Measurements from ENCODE around the gene GMIP. TPM values are rescaled to one million over a fixed set of nuclear protein-coding genes. Genes with fewer than 3 reads are reported as not detected.

Gene GMIP
- polyA plus RNA-seq, 1 of the 3 experiments (the other 2 are of a cell fraction) = 6.3 TPM

DNA sequence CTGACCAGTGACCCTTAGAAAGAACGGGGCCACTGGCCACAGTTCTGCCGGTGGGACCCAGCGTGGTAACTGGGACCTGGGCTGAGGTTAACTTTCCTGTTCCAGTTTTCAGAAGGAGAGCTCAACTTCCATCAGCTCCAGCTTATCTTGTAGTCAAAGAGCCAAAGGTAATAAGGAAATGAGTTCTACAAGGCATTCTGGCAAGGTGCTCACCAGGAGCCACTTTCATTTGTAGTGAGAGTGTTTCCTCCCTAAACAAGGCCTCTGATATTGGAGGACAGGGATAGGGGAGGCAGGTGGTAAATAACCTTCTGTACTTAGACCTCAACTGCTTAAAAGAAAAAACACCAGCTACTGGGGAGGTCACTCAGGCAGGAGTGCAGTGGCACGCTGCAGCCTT is 63.0 kb downstream of the GMIP start:
- H3K9ac ChIP-seq = no peak overlapping the region
- no peaks in the 10 kb centered on the region for H3K36me3 ChIP-seq (replicated peaks in 1 of 2; ENCODE audit: control insufficient read depth in 1 of 2, insufficient read depth in 2 of 2, low read length in 1 of 2)
- H3K4me1 ChIP-seq (ENCODE audit: control insufficient read depth in 1 of 2, insufficient read depth in 2 of 2, low read depth in 1 of 2, low read length in 1 of 2) = peaks cover 0 to 6% of the 10 kb centered on the region in 2 experiments; a peak in 1 of 4 replicates
- H3K9me3 ChIP-seq = no peaks in the 10 kb centered on the region
- H3K27me3 ChIP-seq (ENCODE audit: insufficient read depth) = no peaks in the 10 kb centered on the region
- TF ChIP-seq TEAD4 (IDR thresholded peaks at IDR 0.05; ENCODE audit: borderline replicate concordance, insufficient read depth) (no peak), MEF2A (IDR thresholded peaks at IDR 0.05; ENCODE audit: borderline replicate concordance, low read depth) (no peak), TCF12 (IDR thresholded peaks at IDR 0.05) (no peak), NRF1 (IDR thresholded peaks at IDR 0.05; ENCODE audit: low read depth, low read length) (no peak), CHD2 (IDR thresholded peaks at IDR 0.05; ENCODE audit: low read length, partially characterized antibody) (no peak), RCOR1 (IDR thresholded peaks at IDR 0.05; ENCODE audit: low read length) (no peak), SIN3A (IDR thresholded peaks at IDR 0.05; ENCODE audit: borderline replicate concordance, low read depth, low read length) (no peak), ELF1 (IDR thresholded peaks at IDR 0.05) (no peak), FOXM1 (IDR thresholded peaks at IDR 0.05; ENCODE audit: low read depth) (no peak)
- TF ChIP-seq, protein P1, sequence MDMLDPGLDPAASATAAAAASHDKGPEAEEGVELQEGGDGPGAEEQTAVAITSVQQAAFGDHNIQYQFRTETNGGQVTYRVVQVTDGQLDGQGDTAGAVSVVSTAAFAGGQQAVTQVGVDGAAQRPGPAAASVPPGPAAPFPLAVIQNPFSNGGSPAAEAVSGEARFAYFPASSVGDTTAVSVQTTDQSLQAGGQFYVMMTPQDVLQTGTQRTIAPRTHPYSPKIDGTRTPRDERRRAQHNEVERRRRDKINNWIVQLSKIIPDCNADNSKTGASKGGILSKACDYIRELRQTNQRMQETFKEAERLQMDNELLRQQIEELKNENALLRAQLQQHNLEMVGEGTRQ (IDR thresholded peaks at IDR 0.05; ENCODE audit: borderline replicate concordance, low read depth, low read length) = no peak
- TF ChIP-seq, protein P2, sequence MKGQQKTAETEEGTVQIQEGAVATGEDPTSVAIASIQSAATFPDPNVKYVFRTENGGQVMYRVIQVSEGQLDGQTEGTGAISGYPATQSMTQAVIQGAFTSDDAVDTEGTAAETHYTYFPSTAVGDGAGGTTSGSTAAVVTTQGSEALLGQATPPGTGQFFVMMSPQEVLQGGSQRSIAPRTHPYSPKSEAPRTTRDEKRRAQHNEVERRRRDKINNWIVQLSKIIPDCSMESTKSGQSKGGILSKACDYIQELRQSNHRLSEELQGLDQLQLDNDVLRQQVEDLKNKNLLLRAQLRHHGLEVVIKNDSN (IDR thresholded peaks at IDR 0.05; ENCODE audit: borderline replicate concordance, low read depth) = no peak
- H3K79me2 ChIP-seq (ENCODE audit: insufficient read depth) = no peaks in the 10 kb centered on the region
- H3K27ac ChIP-seq (ENCODE audit: low read depth in 2 of 2, low read length in 1 of 2) = no peak overlapping the region
- WGBS (ENCODE audit: low lambda C conversion rate) = 97% methylated on average over 4 of the region's 4 CpGs
- POLR2A ChIA-PET = no interaction called here
- DNase-seq = no peak
- H4K20me1 ChIP-seq (ENCODE audit: insufficient read depth) = no peaks in the 10 kb centered on the region
- H3K9me2 ChIP-seq = no peaks in the 10 kb centered on the region
- H3K4me2 ChIP-seq = no peak overlapping the region
- no peak overlapping the region for H2AFZ ChIP-seq (ENCODE audit: low read depth)
- CTCF ChIA-PET = interaction anchor here (1.2 to 1.6 kb wide), 3 partner anchors 20 to 64 kb away, joined by 3 to 4 read pairs (median 3); partner anchors contain the start of gene GMIP
- no peak overlapping the region for H3K4me3 ChIP-seq (ENCODE audit: low read depth in 2 of 2, low read length in 1 of 2)
- no peaks in the 10 kb centered on the region for H3F3A ChIP-seq (replicated peaks; ENCODE audit: insufficient read depth)

DNA sequence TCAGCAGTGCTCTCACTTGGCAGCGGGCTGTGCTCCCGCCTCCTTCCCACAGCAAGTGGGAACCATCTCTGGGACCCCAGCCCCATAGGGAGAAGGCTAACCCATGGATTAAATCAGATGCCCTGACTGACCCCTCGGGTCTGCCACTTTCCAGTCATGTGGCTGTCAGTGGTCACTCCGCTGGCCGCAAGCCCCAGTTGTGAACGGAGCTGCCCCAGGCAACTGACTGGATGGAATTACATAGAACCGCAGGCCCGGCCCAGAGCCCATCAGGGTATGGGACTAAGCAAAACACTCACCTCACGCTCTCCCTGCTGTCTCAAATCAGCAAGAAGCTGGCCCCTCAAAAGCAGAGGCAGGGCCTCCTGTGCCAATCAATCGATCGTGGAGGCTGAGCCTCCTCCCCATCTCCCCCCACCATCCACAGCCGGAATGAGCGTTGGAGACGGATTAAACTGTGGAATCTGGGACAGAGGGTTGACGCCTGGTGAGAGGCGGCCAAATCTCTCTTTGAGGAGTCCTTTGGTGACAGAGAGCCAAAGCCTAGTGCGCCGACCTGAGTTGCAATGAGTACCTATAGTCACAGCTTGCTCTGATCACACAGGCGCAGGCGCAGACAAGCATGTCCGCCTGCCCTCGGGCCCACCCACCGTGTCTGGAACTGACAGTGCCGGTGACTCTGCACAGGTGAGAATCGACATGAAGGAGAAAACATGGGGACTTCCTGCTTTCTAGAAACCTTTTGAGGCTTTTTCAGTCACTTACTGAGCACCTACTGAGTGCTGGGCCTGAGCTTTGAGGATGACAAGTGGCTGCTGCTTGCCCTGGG is 63.7 kb downstream of the GMIP start:
- Histone ChIP-seq H3K9ac (no peak overlapping the region), H3F3A (replicated peaks; ENCODE audit: insufficient read depth) (no peaks in the 10 kb centered on the region), H3K4me1 (ENCODE audit: control insufficient read depth in 1 of 2, insufficient read depth in 2 of 2, low read depth in 1 of 2, low read length in 1 of 2) (peaks cover 0 to 6% of the 10 kb centered on the region in 2 experiments; a peak in 1 of 4 replicates), H2AFZ (ENCODE audit: low read depth) (no peak overlapping the region), H3K9me2 (no peaks in the 10 kb centered on the region), H3K27me3 (ENCODE audit: insufficient read depth) (no peaks in the 10 kb centered on the region), H3K27ac (ENCODE audit: low read depth in 2 of 2, low read length in 1 of 2) (no peak overlapping the region), H3K9me3 (no peaks in the 10 kb centered on the region), H3K4me2 (no peak overlapping the region), H3K4me3 (ENCODE audit: low read depth in 2 of 2, low read length in 1 of 2) (no peak overlapping the region), H4K20me1 (ENCODE audit: insufficient read depth) (no peaks in the 10 kb centered on the region), H3K36me3 (replicated peaks in 1 of 2; ENCODE audit: control insufficient read depth in 1 of 2, insufficient read depth in 2 of 2, low read length in 1 of 2) (no peaks in the 10 kb centered on the region), H3K79me2 (ENCODE audit: insufficient read depth) (no peaks in the 10 kb centered on the region)
- DNase-seq = no peak
- CTCF ChIA-PET = interaction anchor here (0.6 to 1.6 kb wide), 4 partner anchors 20 to 89 kb away, joined by 3 to 4 read pairs (median 4); partner anchors contain the start of genes GMIP and LPAR2
- 89% methylated on average over 17 of the region's 25 CpGs for WGBS (ENCODE audit: low lambda C conversion rate)
- POLR2A ChIA-PET = no interaction called here
- TF ChIP-seq FOSL2 (IDR thresholded peaks at IDR 0.05; ENCODE audit: borderline replicate concordance, low read depth) (no peak), SMC3 (IDR thresholded peaks at IDR 0.05; ENCODE audit: low read depth, low read length) (no peak), RFX5 (IDR thresholded peaks at IDR 0.05; ENCODE audit: low read length) (no peak), MEF2A (IDR thresholded peaks at IDR 0.05; ENCODE audit: borderline replicate concordance, low read depth) (no peak), NFIC (IDR thresholded peaks at IDR 0.05; ENCODE audit: borderline replicate concordance) (no peak), RAD21 (IDR thresholded peaks at IDR 0.05; ENCODE audit: low read length) (no peak), EP300 (IDR thresholded peaks at IDR 0.05; ENCODE audit: borderline replicate concordance in 1 of 2, low read depth in 1 of 2, low read length in 1 of 2) (no peak), RCOR1 (IDR thresholded peaks at IDR 0.05; ENCODE audit: low read length) (no peak), FOXJ3 (CRISPR knock-in tag; IDR thresholded peaks at IDR 0.05) (no peak)
- TF ChIP-seq, protein P3, sequence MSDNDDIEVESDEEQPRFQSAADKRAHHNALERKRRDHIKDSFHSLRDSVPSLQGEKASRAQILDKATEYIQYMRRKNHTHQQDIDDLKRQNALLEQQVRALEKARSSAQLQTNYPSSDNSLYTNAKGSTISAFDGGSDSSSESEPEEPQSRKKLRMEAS (IDR thresholded peaks at IDR 0.05; ENCODE audit: low read depth) = no peak
- TF ChIP-seq, protein P4, sequence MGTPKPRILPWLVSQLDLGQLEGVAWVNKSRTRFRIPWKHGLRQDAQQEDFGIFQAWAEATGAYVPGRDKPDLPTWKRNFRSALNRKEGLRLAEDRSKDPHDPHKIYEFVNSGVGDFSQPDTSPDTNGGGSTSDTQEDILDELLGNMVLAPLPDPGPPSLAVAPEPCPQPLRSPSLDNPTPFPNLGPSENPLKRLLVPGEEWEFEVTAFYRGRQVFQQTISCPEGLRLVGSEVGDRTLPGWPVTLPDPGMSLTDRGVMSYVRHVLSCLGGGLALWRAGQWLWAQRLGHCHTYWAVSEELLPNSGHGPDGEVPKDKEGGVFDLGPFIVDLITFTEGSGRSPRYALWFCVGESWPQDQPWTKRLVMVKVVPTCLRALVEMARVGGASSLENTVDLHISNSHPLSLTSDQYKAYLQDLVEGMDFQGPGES (IDR thresholded peaks at IDR 0.05; ENCODE audit: low read depth, low read length) = no peak
- TF ChIP-seq, protein P1 (IDR thresholded peaks at IDR 0.05; ENCODE audit: borderline replicate concordance, low read depth, low read length) = no peak
- TF ChIP-seq, protein P5, sequence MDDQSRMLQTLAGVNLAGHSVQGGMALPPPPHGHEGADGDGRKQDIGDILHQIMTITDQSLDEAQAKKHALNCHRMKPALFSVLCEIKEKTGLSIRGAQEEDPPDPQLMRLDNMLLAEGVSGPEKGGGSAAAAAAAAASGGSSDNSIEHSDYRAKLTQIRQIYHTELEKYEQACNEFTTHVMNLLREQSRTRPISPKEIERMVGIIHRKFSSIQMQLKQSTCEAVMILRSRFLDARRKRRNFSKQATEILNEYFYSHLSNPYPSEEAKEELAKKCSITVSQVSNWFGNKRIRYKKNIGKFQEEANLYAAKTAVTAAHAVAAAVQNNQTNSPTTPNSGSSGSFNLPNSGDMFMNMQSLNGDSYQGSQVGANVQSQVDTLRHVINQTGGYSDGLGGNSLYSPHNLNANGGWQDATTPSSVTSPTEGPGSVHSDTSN (IDR thresholded peaks at IDR 0.05) = no peak

Data from SK-N-SH (cell line).